Large intestine (tissue), 3 donors: ENCODE measurements around the gene MLH3. TPM values are rescaled to one million over a fixed set of nuclear protein-coding genes. Genes with fewer than 3 reads are reported as not detected.

Experiments used
- DNase-seq, 2 donors: peaks; one replicate each; pipeline versions ENCODE4 v3.0.0 to v3.0.0-alpha.2; 2013
- H3K27ac ChIP-seq: one replicate; pipeline ENCODE4 v1.5.1; 2013; ENCODE audit warnings: low read length
- H3K27me3 ChIP-seq: 2 replicates; pipeline ENCODE4 v1.6.1; 2013; ENCODE audit warnings: low read length; ENCODE audit not compliant: control insufficient read depth, insufficient read depth
- H3K36me3 ChIP-seq: 2 replicates; pipeline ENCODE4 v1.6.1; 2013; ENCODE audit warnings: low read length; ENCODE audit not compliant: control insufficient read depth, insufficient read depth
- H3K4me1 ChIP-seq: one replicate; pipeline ENCODE4 v1.6.1; 2013; ENCODE audit warnings: low read length; ENCODE audit not compliant: control insufficient read depth, insufficient read depth
- H3K4me3 ChIP-seq: one replicate; pipeline ENCODE4 v1.5.1; 2013; ENCODE audit warnings: low read length
- H3K9me3 ChIP-seq: one replicate; pipeline ENCODE4 v1.6.1; 2013; ENCODE audit warnings: mild to moderate bottlenecking, low read depth, low read length, moderate library complexity; ENCODE audit not compliant: control insufficient read depth
- WGBS: methylation state at CpG from one replicate; pipeline ENCODE4 v1.1.5; 2013; ENCODE audit warnings: low lambda C conversion rate; ENCODE audit not compliant: insufficient coverage; 5-methylcytosine and 5-hydroxymethylcytosine counted together
- polyA plus RNA-seq: library from polyadenylated mRNA; unstranded; fragments of 120-200 nt; gene quantifications from one replicate; pipeline ENCODE4 v1.2.1, GENCODE V29; 2013

The MLH3 gene
- polyA plus RNA-seq, 1 donor = 21.8 TPM

DNA sequence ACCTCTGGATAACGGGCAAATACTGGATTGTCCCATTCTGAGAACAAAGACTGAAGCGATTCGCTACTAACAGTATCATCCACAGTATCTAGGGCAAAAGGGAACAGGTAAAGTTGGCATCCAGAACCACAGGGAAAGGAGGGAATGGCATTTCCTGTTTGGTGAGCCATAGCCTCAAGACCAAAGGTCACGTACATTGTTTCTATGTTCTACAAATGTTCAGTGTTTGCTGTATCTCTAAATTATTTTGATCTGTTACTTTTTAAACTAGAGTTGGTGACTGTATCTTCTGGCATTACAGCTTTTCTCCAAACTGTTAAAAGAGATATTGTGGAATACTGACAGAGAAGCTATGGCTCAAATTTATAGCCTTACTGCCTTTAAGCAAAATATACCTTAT, 9.7 kb downstream of the MLH3 start:
- DNase-seq = peak; percentile 26 to 66
- no peaks in the 10 kb centered on the region for H3K9me3 ChIP-seq
- no peak overlapping the region for H3K4me3 ChIP-seq
- peaks cover 5% of the 10 kb centered on the region for H3K4me1 ChIP-seq
- peaks cover 18% of the 10 kb centered on the region for H3K36me3 ChIP-seq
- no peaks in the 10 kb centered on the region for H3K27me3 ChIP-seq
- WGBS = no CpG with 5 or more reads among the region's 4 CpGs
- peak overlapping the region; percentile 21 for H3K27ac ChIP-seq

DNA sequence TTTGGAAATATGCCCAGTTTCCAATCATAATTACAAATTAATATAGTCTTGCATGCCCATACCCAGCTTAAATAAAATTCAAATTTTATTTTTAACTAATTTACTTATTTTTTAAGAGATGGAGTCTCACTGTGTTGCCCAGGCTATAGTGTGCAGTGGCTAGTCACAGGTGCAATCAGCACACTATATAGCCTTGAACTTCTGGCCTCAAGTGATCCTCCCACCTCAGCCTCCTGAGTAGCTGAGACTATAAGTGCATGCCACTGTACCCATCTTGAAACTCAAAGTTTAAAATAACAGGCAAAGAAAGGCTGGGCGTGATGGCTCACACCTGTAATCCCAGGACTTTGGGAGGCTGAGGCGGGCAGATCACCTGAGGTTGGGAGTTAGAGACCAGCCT, 10.3 kb downstream of the MLH3 start:
- no peak for DNase-seq
- peaks cover 5% of the 10 kb centered on the region for H3K4me1 ChIP-seq
- H3K27ac ChIP-seq = no peak overlapping the region
- H3K4me3 ChIP-seq = no peak overlapping the region
- no peaks in the 10 kb centered on the region for H3K9me3 ChIP-seq
- no CpG with 5 or more reads among the region's 2 CpGs for WGBS
- no peaks in the 10 kb centered on the region for H3K27me3 ChIP-seq
- H3K36me3 ChIP-seq = peaks cover 20% of the 10 kb centered on the region

DNA sequence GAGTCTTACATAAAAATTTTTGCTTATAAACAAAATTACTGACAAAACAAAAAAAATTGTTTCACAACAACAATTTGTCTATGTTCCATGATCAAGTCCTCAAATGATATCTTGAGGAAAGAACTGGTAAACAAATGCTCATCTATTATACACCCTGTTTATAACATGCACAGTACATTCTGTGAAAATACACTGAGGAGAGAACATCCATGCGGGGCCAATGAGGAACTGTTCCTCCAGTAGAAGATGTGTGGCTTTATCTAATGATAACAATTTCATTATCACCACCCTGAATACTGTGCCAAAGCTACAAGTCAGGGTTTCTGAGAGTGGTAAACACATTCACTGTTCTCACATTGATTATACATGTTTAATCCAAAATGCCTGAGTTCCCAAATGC, 10.8 kb downstream of the MLH3 start:
- H3K9me3 ChIP-seq = no peaks in the 10 kb centered on the region
- WGBS = 60% methylated on average over 1 of the region's 1 CpG
- no peak overlapping the region for H3K27ac ChIP-seq
- no peaks in the 10 kb centered on the region for H3K27me3 ChIP-seq
- no peak overlapping the region for H3K4me3 ChIP-seq
- H3K4me1 ChIP-seq = peaks cover 5% of the 10 kb centered on the region
- H3K36me3 ChIP-seq = peaks cover 24% of the 10 kb centered on the region
- DNase-seq = no peak

DNA sequence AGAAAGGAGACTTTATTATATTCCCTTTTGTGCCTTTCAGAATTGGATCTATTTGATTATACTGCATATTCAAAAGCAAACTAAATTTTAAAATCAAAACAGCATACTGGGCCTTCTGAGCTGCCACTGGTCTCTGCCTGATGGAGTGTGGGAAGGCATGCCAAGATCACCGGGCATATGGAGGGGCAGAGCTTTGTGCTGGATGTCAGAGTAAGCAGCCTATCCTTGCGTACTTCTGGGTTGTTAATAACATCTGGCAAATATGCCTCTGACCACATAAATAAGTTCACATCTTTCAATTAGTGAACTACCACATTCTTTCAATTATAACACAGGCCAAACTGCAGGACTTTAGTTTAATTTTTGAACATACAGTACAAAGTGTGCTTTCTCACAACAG, 18.3 kb downstream of the MLH3 start:
- H3K27ac ChIP-seq = no peak overlapping the region
- H3K9me3 ChIP-seq = no peaks in the 10 kb centered on the region
- no peak for DNase-seq
- H3K4me3 ChIP-seq = no peak overlapping the region
- no CpG with 5 or more reads among the region's 2 CpGs for WGBS
- peaks cover 40% of the 10 kb centered on the region for H3K36me3 ChIP-seq
- no peaks in the 10 kb centered on the region for H3K27me3 ChIP-seq
- peaks cover 3% of the 10 kb centered on the region for H3K4me1 ChIP-seq

DNA sequence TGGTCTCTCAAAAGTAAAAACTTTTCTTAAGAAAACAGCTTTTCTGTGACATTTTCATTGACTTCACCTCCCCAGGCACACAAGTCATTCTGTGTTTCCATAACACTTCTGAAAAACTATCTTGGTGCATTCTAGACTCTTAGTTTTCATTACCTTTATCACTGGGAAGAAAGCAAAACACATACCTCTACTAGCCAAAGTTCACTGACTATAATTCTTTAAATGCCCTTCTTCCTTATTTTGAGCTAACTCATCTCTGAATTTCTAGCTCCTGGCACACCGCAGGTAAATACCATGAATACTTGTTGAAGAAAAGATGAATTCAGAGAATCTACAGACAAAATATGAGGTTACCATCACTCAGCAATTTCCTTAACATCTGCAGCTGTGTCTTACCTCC, 21.1 kb downstream of the MLH3 start:
- no peak for DNase-seq
- Histone ChIP-seq H3K27ac (peak overlapping the region; percentile 31), H3K4me1 (peaks cover 3% of the 10 kb centered on the region), H3K36me3 (peaks cover 31% of the 10 kb centered on the region), H3K27me3 (no peaks in the 10 kb centered on the region), H3K9me3 (no peaks in the 10 kb centered on the region), H3K4me3 (no peak overlapping the region)
- no CpG with 5 or more reads among the region's 1 CpG for WGBS

DNA sequence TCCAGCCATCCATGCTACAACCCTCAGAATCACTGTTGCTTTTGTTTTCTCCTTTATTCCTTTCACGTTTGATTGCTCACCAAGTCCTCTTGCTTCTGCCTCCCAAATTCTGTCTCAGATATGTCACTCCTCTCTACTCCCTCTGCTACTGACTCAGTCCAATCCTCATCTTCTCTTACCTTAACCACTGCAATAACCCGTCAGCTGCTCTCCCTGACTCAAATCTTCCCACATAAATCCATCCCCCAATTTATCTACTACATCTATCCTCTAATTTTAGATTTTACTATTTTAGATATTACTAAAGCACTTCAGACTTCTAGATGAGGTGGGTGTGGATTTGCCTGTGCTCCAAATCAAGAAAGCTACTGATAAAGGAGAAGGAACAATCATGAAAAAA, 25.4 kb downstream of the MLH3 start:
- peak overlapping the region; percentile 71 for H3K27ac ChIP-seq
- 100% methylated on average over 1 of the region's 2 CpGs for WGBS

DNA sequence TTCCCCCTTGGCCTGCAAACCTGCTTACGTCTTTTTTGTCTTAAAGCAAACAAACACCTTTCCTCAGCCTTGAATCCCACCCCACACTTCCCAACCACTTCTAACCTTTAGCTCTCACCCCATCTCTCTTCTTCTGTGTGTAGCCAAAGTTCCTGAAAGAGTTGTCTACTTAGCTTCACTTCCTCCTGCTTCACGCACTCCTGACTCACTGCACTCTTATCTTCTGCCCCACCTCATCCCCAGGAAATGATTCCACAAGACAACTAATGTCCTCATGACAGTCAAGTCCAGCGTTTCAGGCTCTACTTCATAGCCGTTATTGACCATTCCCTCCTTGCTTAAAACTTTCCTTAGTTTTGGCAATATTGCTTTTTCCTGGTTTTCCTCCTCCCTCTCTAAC, 26.2 kb downstream of the MLH3 start:
- DNase-seq = peak; percentile 39
- H3K4me3 ChIP-seq = no peak overlapping the region
- H3K4me1 ChIP-seq = peaks cover 3% of the 10 kb centered on the region
- no peaks in the 10 kb centered on the region for H3K27me3 ChIP-seq
- H3K27ac ChIP-seq = peak overlapping the region; percentile 71
- H3K36me3 ChIP-seq = peaks cover 34% of the 10 kb centered on the region
- WGBS = 62% methylated on average over 2 of the region's 4 CpGs
- H3K9me3 ChIP-seq = no peaks in the 10 kb centered on the region

More for the DNA sequence above, 25.4 kb downstream of the MLH3 start:
- H3K4me3 ChIP-seq = no peak overlapping the region
- no peaks in the 10 kb centered on the region for H3K9me3 ChIP-seq
- no peaks in the 10 kb centered on the region for H3K27me3 ChIP-seq
- H3K36me3 ChIP-seq = peaks cover 28% of the 10 kb centered on the region
- DNase-seq = no peak
- peaks cover 5% of the 10 kb centered on the region for H3K4me1 ChIP-seq

DNA sequence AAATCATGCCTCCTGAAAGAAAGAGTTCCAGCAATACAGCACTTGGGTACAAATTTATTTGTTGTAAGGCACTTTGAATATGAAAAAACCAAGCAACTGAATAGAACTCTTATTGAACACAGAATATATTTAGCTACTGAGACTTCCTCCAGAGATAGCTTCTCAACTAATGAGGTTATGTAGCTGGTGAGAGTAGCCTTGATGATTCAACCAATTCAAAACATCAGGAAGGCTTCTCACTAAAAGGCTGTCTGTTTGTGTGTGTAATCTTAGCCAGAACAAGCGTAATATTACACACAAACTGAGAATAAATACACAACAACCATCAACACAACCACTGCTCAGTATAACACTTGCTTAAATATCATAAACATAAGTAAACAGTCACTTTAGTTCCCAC, 28.2 kb downstream of the MLH3 start:
- Histone ChIP-seq H3K4me1 (peaks cover 12% of the 10 kb centered on the region), H3K27ac (no peak overlapping the region), H3K9me3 (no peaks in the 10 kb centered on the region), H3K36me3 (peaks cover 33% of the 10 kb centered on the region), H3K27me3 (no peaks in the 10 kb centered on the region), H3K4me3 (no peak overlapping the region)
- no CpG with 5 or more reads among the region's 1 CpG for WGBS
- no peak for DNase-seq

DNA sequence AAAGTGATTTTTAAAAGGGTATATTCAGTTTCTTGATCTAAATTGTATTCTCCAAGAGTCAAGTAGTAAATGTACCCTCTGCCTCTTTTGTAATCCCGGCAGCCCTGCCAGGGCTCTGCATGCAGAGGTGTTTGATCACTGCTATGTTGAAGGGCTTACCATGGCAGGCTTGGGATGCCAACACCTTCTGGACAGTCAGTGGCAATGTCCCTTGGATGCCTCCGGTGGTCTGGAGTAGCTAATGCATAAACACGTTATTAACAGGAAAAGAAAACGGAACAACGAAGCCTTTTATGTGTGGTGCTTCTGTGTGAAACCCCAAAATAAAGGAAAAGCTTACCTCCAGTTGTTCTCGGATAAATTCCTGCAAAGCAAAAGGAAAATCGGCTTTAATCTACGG, 28.6 kb downstream of the MLH3 start:
- Histone ChIP-seq H3K9me3 (no peaks in the 10 kb centered on the region), H3K36me3 (peaks cover 34% of the 10 kb centered on the region), H3K4me1 (peaks cover 14% of the 10 kb centered on the region), H3K27me3 (no peaks in the 10 kb centered on the region), H3K4me3 (no peak overlapping the region), H3K27ac (no peak overlapping the region)
- DNase-seq = no peak
- 85% methylated on average over 4 of the region's 8 CpGs for WGBS

DNA sequence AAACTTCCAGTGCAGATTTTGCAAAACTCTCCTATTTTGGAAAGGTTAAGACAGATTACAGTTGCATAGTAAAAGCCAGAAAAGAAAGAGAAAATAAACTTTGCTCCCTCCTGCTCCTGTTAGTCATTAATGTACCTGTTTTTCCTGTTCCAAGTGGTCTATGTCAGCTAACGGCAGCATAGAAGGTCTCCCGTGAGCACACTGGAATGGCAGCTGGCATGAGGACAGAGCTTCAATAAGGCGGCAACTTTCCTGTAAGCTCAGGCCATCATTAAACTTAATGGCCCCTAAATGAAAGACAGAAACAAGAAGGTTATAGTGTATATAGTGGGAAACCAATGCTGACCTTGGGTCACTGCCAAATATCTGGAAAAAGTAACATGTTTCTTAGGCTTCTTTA, 32.6 kb downstream of the MLH3 start:
- Histone ChIP-seq H3K4me1 (peaks cover 11% of the 10 kb centered on the region), H3K36me3 (peaks cover 52% of the 10 kb centered on the region), H3K9me3 (no peaks in the 10 kb centered on the region), H3K4me3 (no peak overlapping the region), H3K27ac (peak overlapping the region; percentile 72), H3K27me3 (no peaks in the 10 kb centered on the region)
- peak; percentile 83 to 91 for DNase-seq
- no CpG with 5 or more reads among the region's 3 CpGs for WGBS

DNA sequence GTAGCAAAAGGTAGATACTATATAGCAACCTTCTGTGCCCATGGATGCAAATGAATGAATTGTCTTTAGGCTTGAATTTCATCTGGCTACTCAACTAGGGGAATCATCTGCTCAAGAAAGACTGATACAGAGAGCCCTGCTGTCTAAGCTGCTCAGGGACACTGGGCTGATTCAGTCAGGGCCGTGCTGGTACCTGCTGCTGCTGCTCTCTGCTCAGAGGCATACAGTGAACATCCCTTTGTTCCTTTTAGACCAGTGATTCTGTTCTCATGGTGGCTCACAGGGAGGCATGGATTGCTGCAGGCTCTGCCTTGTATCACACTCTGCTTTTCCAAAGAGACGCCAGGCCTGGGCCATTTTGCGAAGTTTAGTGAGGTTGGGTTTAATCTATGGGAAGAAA, 34.5 kb downstream of the MLH3 start:
- Histone ChIP-seq H3K4me1 (peaks cover 11% of the 10 kb centered on the region), H3K27ac (no peak overlapping the region), H3K9me3 (no peaks in the 10 kb centered on the region), H3K27me3 (no peaks in the 10 kb centered on the region), H3K4me3 (no peak overlapping the region), H3K36me3 (peaks cover 51% of the 10 kb centered on the region)
- WGBS = no CpG with 5 or more reads among the region's 3 CpGs
- no peak for DNase-seq
